Sciatic nerve (tissue), 2 donors: ENCODE results near the gene ADRA2B. TPM values are rescaled to one million over a fixed set of nuclear protein-coding genes. Genes with fewer than 3 reads are reported as not detected.

Source experiments
- ATAC-seq: fragments of 200-7000 bp; cut with Tn5 transposase; one replicate; pipeline ENCODE4 v1.9.1; 2020; ENCODE audit warnings: mild to moderate bottlenecking, moderate library complexity
- DNase-seq: peaks from one replicate; pipeline ENCODE4 v3.0.0-alpha.2; 2020; ENCODE audit warnings: low spot score
- intact Hi-C: fragments of 100-400 bp; cut with DNase I; formaldehyde crosslinking; loops from one replicate; pipeline ENCODE4 v1.14.2; 2022
- total RNA-seq: library from RNA; stranded (reverse); fragmentation: NEBNext Ultra II Directional; extraction: Animal tissue kit (Norgen Biotek cat#: 25700); gene quantifications from one replicate; pipeline ENCODE4 v1.2.1, GENCODE V29; 2021
- donor health status: DM: no; HTN: no; CAD: no.
- donor health status: DM: no; HTN: no; CAD: no.

The ADRA2B gene
- total RNA-seq, 1 donor from 2014 or later, result 3.2 TPM

- DNase-seq, result no peak
- ATAC-seq, result no peak
- intact Hi-C loops, result loop anchor here (10.0 kb wide), 1 partner anchor 106 kb away; no protein-coding TSS in a partner anchor
Observed at GRCh38 chr2:96111257-96111640, 5.1 kb downstream of the ADRA2B start.

- intact Hi-C loops, result loop anchor here (10.0 kb wide), 1 partner anchor 106 kb away; no protein-coding TSS in a partner anchor
- no peak for ATAC-seq
- no peak for DNase-seq
Observed at GRCh38 chr2:96110621-96111256, 5.6 kb downstream of the ADRA2B start.

GRCh38 chr2:96109931-96110511, 6.3 kb downstream of the ADRA2B start:
- no peak for DNase-seq
- intact Hi-C loops, result loop anchor here (10.0 kb wide), 1 partner anchor 105 kb away; no protein-coding TSS in a partner anchor
- no peak for ATAC-seq

GRCh38 chr2:96109361-96109680, 7.0 kb downstream of the ADRA2B start:
- ATAC-seq, result peak; percentile 9
- no peak for DNase-seq
- intact Hi-C loops, result no loop called here

GRCh38 chr2:96108541-96109360, 7.6 kb downstream of the ADRA2B start:
- DNase-seq (no peak), ATAC-seq (peak; percentile 63)
- intact Hi-C loops, result no loop called here

- no peak for DNase-seq
- no peak for ATAC-seq
- intact Hi-C loops, result no loop called here
Observed at GRCh38 chr2:96108151-96108540, 8.2 kb downstream of the ADRA2B start.

- DNase-seq, result no peak
- intact Hi-C loops, result no loop called here
- ATAC-seq, result no peak
Observed at GRCh38 chr2:96107708-96108065, 8.7 kb downstream of the ADRA2B start.

- DNase-seq, result no peak
Observed at GRCh38 chr2:96106991-96107707, 9.2 kb downstream of the ADRA2B start.

GRCh38 chr2:96105994-96106715, 10.2 kb downstream of the ADRA2B start:
- DNase-seq (no peak), ATAC-seq (no peak)
- intact Hi-C loops, result no loop called here

More at GRCh38 chr2:96106991-96107707, 9.2 kb downstream of the ADRA2B start:
- intact Hi-C loops, result no loop called here
- no peak for ATAC-seq

- ATAC-seq (no peak), DNase-seq (peak; percentile 37)
- intact Hi-C loops, result no loop called here
Observed at GRCh38 chr2:96105152-96105915, 11.0 kb downstream of the ADRA2B start.

- intact Hi-C loops, result no loop called here
- DNase-seq, result peak; percentile 44
Observed at GRCh38 chr2:96104487-96104861, 11.9 kb downstream of the ADRA2B start.

GRCh38 chr2:96103761-96104486, 12.4 kb downstream of the ADRA2B start:
- DNase-seq (peak; percentile 25), ATAC-seq (no peak)
- intact Hi-C loops, result no loop called here

More at GRCh38 chr2:96104487-96104861, 11.9 kb downstream of the ADRA2B start:
- no peak for ATAC-seq

- intact Hi-C loops, result no loop called here
- ATAC-seq (no peak), DNase-seq (peak; percentile 19)
Observed at GRCh38 chr2:96103187-96103601, 13.2 kb downstream of the ADRA2B start.

GRCh38 chr2:96102596-96103186, 13.7 kb downstream of the ADRA2B start:
- DNase-seq, result peak; percentile 33
- intact Hi-C loops, result no loop called here
- no peak for ATAC-seq

- ATAC-seq (no peak), DNase-seq (peak; percentile 27)
- intact Hi-C loops, result no loop called here
Observed at GRCh38 chr2:96100893-96101304, 15.5 kb downstream of the ADRA2B start.

- DNase-seq (peak; percentile 36), ATAC-seq (no peak)
- intact Hi-C loops, result no loop called here
Observed at GRCh38 chr2:96099861-96100798, 16.2 kb downstream of the ADRA2B start.
